ENCODE results near the gene IQSEC1.

IQSEC1 gene

GRCh38 chr3:12967606-12968351 is 105.5 kb downstream of the IQSEC1 start:
- peak; percentile 71 for DNase-seq (ENCODE audit: extremely low read depth, low read depth)

DNA sequence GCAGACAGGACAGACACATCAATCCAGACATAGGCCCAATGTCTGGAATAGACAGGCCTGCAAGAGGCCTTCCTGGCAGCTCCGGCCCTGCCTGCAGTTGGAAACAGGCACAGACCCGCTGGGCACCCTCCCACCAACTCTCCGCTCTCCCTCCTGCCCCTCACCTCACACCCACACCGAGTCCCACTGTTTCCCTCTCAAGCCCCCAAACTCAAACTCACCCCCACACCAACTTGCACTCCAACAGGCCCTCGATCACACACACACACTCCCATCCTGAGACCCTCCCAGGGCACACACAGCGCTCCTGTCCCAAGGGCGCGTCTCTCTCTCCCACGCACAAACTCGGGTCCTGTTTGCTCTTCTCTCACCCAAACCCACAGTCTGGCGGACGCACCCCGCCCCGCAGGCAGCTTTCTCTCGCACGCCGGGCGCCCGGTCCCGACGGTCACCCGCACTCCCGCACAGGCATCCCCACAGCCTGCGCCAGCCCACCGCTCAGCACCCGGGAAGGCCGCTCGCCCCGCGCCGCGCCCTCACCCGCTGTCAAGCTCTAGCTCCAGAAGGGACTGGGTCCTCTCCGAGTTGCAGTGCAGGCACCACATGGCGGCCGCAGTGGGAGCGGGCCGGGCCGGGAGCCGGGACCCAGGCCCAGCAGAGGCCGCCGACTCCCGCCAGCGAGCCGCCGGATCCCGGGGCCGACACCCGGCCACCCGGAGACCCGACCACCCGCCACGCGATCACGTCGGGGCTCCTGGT is 106.2 kb downstream of the IQSEC1 start:
- TF ChIP-seq, protein P1, sequence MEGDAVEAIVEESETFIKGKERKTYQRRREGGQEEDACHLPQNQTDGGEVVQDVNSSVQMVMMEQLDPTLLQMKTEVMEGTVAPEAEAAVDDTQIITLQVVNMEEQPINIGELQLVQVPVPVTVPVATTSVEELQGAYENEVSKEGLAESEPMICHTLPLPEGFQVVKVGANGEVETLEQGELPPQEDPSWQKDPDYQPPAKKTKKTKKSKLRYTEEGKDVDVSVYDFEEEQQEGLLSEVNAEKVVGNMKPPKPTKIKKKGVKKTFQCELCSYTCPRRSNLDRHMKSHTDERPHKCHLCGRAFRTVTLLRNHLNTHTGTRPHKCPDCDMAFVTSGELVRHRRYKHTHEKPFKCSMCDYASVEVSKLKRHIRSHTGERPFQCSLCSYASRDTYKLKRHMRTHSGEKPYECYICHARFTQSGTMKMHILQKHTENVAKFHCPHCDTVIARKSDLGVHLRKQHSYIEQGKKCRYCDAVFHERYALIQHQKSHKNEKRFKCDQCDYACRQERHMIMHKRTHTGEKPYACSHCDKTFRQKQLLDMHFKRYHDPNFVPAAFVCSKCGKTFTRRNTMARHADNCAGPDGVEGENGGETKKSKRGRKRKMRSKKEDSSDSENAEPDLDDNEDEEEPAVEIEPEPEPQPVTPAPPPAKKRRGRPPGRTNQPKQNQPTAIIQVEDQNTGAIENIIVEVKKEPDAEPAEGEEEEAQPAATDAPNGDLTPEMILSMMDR (IDR thresholded peaks at IDR 0.05; ENCODE audit: low read depth, low read length) = no peak
- DNase-seq (ENCODE audit: extremely low read depth, low read depth) = no peak

More at GRCh38 chr3:12967606-12968351, 105.5 kb downstream of the IQSEC1 start:
- TF ChIP-seq, protein P1 (IDR thresholded peaks at IDR 0.05; ENCODE audit: low read depth, low read length) = no peak

DNA sequence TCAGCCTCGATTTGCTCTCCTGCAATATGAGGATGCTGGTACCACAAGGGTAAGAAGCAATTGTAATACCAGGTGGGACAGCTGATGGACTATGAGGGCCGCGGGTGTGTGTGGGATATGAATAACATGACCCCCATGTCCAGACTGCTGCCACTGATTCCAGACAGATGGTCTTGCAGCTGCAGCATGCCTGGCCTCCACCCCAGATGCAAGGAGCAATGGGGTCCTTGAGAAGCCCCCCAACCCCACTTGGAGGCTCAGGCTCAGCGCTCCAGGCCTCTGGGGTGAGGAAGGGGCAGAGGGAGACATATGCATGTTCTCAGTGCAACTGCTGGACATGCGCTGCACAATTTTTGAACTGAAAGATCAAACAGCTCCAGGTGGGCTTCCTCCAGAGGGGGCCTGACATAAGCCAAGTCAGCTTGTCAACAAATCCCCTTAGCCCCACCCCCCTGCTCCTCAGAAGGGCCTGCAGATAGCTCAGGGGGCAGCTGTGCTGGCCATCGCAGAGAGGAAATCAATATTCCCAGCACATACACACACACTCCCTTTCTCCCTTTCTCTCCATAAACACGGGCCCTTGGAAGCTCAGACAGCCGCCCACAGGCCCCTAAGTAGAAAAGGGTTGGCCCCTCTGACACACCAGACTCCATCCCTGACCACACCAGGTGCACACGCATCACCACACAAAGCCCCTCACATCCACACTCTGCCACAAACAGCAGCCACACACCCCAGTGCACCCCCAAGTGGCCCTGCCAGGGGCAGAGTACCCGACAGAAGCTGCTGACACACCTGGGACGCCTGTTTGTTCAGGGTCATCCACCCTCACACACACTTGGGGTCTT is 107.0 kb downstream of the IQSEC1 start:
- DNase-seq (ENCODE audit: extremely low read depth, low read depth) = no peak
- TF ChIP-seq, protein P1 (IDR thresholded peaks at IDR 0.05; ENCODE audit: low read depth, low read length) = no peak

DNA sequence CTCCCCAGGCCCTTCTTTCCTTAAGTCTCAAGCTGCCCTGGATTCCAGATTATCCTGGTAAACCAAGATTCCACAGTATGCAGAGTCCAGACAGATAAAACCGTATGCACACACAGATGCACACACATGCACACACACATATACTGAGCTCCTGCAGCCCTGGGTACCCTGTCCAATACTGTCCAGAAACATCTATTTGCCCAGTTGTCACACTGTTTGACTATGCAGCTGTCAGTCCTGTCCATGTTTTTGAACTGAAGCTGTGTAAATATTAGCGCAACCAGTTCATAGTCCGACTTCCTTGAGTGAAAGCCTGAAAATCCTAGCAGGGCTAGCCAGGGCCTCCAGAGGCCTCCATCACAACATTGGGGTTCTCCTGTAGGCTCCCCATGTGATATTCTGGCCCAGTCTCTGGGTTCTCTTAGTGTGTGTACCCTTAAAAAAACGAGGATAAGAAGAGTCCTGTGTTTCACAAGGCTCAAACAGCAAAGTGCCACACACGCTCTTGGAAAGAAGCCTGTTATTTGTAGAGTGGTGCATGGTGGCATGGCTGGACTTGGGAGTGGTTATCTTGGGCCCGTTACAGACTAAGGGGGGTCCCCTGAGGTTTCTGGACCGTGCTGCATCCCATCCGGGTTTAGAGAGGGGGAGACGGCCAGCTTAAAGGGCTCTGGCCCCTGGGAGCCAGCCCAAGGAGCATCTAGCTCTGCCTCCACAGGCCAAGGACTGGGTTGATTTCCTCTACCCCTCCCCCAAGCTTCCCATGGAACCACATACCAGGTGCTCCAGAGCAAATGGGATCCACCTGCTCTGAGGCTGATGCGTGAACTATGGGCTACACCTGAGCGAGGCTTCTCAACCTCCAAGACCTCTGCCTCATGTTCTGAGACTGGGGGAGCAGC is 108.3 kb downstream of the IQSEC1 start:
- TF ChIP-seq, protein P1 (IDR thresholded peaks at IDR 0.05; ENCODE audit: low read depth, low read length) = no peak
- no peak for DNase-seq (ENCODE audit: extremely low read depth, low read depth)

GRCh38 chr3:12963922-12964701 is 109.1 kb downstream of the IQSEC1 start:
- DNase-seq (ENCODE audit: extremely low read depth, low read depth) = no peak
- TF ChIP-seq, protein P1 (IDR thresholded peaks at IDR 0.05; ENCODE audit: low read depth, low read length) = no peak

All from AG09319 (cell line).